Measurements from ENCODE around the gene PRMT1.
"Not testable (repeated sequence)": the region's sequence is repeated elsewhere in the genome, so short reads cannot be mapped to it uniquely, and the experiment has no call there.

PRMT1 gene

DNA sequence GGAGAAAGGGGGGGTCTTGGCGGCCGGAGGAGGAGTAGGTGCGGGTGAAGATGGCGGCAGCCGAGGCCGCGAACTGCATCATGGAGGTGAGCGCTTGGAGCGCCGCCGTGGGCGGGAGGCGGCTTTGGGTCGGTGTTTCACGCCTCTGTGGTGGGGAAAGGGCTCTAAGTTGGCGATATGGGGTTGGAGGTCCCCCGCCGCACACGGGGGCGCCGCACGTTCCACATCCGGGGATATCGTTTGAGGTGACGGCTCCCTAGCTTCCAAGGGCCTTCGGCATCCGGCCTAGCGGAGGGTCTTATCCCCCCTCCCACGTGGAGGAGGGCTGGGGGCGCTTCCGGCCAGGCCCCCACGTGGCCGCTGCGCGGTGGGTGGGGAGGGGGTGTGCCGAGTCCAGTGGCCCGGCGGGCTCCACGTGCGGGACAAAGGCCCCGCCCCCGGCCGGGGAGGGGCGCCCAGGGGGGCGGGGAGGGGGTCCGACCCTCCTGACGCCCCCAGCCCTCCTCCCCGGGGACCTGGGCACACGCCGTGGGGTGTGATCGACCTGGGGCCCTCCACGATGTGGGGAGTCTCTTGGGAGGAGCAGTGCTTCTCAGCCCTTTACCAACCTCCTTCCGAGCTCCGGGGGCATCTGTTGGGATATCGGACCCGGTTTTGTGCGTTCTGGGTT lies at the start of gene PRMT1:
TSS of gene PRMT1 (plus strand) at position 41 of the 670 bp plus-strand sequence. CDS start at position 51, 10 bp downstream.
- peak; percentile 44 for DNase-seq (ENCODE audit: low read depth)

GRCh38 chr19:49629659-49630058 lies 47.4 kb upstream of the PRMT1 start:
- no peak for DNase-seq (ENCODE audit: low read depth)

DNA sequence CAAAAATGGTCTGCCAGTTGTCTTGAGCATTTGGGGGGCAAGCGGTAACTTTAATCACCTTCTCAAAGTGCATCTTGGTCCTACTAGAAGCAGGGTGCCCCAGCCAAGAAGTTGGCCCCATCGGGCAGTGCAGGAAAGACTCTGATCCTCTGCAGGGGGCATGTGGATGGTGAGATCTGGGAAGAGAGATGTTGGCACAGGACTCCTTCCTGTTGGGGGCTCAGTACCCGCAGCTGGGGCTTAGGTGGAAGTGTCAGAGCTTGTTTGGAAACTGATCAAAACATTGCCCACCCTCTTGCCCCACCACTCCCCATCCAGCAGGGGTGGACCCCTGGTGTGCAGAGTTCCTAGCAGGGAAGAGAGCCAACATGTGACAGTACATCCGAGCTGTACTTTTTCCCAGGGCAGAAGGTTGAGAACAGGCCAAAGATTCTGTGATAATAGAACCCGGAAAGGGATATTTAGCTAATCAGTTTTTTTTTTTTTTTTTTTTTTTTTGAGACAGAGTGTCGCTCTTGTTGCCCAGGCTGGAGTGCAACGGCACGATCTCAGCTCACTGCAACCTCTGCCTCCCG lies 46.0 kb upstream of the PRMT1 start:
- no peak for DNase-seq (ENCODE audit: low read depth)

DNA sequence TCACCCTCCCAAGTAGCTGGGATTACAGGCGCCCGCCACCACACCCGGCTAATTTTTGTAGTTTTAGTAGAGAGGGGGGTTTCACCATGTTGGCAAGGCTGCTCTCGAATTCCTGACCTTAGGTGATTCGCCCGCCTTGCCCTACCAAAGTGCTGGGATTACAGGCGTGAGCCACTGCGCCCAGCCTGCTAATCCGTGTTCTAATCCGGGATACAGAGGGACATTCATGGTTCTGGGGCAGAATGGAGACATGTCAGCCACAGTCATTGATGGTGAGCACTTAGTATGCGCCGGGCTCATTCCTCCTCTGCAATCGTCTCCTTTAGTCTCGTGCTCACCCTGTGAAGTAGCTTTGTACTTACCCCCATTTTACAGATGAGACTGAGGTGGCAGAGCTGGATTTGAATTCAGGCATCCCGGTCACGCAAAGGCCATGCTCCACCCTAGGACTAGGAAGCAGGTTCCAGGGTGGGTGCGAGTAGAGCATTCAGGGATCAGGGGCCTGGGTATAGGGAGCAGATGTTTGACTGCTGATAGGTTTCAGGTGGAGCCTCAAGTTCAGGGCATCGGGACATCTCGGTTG lies 45.4 kb upstream of the PRMT1 start:
- no peak for DNase-seq (ENCODE audit: low read depth)

- no peak for DNase-seq (ENCODE audit: low read depth)
Observed at GRCh38 chr19:49632576-49632975, 44.5 kb upstream of the PRMT1 start.

GRCh38 chr19:49633273-49633672 lies 43.8 kb upstream of the PRMT1 start:
- DNase-seq (ENCODE audit: low read depth) = not testable (repeated sequence)

DNA sequence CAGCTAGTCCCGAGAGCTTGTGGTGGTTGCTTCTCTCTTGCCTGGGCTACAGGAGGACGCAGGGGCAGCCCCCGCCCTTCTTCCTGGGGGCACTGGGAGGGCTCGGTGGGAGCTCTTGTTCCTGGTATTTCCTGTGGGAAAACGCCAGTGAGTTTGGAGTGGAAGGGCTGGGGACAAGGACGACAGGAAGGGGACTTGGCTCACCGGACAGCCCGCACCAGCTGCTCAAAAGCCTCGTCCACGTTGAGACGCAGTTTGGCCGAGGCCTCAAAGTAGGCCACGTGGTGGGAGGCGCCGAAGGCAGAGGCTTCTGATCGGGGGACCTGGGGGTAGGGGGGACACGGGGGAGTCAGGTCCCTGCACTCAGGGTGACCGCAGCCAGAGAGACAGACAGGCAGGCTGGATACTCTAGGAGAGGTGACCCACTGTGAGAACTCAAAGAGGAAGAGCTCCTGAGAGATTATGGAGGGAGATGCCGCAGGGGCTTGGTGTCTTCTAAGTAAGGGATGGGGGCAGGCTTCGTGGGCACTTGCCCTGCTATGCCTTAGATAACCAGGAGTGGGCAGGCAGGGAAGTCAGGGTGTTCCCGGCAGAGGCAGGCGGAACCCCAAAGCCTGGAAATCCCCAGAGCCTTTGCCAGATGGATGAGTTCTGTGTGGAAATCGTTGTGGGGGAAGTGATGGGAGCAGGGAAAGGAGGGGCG lies 41.4 kb upstream of the PRMT1 start:
- DNase-seq (ENCODE audit: low read depth) = no peak

DNA sequence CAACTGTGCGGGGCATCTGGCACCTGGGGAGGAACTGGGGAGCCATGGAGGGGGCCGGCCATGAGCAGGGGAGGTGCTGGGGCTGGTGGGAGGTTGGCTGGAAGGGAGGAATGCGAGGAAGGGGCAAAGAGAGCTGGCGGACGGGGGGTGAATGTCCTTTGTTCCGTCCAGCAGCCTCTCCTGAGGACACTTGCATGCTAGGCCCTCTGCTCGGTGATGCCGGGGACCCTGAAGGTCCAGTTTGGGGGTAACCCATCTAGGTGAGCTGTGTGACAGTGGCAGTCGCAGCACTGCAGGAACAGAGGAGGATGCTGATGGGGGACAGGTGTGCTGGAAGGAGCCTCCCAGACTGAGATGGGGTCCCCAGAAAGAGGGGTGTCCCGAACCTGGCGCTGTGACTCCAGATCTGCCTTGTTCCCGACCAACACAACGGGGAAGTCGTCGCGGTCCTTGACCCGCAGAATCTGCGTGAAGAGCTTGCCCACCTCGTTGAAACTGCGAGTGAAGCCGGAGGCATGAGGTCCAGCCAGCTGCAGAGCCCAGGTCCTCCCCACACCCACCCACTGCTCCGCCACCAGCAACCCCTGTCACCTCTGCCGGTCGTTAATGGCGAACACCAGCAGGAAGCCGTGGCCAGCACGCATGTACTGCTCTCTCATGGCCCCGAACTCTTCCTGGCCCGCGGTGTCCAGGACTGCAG lies 40.7 kb upstream of the PRMT1 start:
- no peak for DNase-seq (ENCODE audit: low read depth)

DNA sequence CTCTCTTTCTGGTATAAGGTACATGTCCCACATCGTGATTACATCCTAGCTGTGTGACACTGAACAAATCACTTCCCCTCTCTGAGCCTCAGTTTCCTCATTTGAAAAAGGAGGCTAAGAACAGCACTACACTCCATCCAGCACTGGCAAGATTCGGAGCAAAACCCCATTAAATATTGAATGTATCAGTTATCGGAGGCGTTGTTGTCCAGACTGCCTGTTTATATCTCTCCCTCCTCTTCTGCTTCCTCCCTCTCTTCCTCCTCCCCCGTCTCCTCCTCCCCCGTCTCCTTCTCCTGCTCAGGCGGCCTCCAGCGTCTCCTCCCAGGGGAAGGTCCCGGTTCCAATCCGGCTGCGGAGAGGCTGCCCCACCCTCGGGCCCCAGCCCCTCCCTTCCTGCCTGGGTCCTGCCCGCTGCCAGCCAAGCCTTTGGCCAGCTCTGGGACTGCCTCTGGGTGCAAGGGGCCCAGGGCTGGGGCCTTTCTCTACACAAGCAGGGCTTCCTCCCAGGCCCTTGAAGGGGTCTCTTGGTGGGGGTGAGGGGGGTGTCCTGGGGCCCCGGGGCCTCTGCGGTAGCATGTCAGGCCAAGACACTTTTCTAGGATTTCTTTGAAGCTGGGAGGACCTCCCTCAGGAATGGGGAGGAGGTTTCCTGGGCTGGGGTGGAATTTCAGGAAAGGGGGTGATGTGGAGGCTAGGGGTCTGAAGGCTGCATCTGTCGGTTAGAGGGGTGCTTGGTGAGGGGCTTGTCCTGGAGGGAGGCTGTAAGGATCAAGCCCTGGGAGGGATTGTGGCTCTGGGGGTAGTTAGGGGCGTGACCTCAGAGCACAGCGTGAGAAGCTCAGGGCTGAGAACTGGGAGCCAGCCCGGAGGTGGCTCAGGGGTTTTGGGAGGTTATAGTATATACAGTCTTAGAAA lies 39.0 kb upstream of the PRMT1 start:
- DNase-seq (ENCODE audit: low read depth) = no peak

DNA sequence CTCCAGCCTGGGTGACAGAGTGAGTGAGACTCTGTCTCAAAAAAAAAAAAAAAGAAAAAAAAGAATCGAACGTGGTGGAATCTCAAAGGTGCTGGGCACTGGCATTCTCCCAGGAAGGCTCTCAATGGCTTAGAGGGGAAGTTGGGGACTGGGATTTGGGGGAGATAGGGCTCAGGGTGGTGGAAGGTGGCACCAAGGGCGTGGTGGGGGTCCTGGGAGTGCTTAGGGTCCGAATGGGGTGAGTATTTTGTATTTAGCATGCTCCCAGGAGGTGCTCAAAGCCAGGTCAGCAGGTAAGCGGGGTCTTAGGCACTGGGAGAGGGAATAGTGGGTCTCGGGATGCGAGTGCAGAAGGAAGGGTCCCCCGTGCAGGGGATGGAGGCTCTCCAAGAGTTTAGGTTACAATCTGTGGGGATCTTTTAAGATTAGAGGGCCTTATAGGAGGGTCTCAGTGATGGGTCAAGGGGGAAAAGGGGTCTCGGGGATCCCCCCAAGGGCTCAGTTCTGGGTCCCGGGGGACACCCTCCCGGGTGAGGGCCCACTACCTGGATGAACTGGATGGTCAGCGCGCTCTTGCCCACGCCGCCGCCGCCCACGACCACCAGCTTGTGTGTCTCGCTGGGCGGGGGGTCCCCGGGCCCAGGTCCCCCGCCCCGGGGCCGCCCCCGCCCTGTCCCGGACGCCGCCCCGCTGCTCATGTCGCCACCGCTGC lies 37.5 kb upstream of the PRMT1 start:
- no peak for DNase-seq (ENCODE audit: low read depth)

- DNase-seq (ENCODE audit: low read depth) = peak; percentile 99
Observed at GRCh38 chr19:49640113-49640898, 36.8 kb upstream of the PRMT1 start, which contains the start of gene RRAS. Gene RRAS (minus strand): TSS chr19:49640143. CDS start chr19:49640098, 45 bp downstream.

GRCh38 chr19:49641688-49642491 lies 35.2 kb upstream of the PRMT1 start, which contains the start of gene SCAF1:
Gene SCAF1 (plus strand): TSS chr19:49642209. CDS start chr19:49645027, 2,818 bp downstream.
- DNase-seq (ENCODE audit: low read depth) = peak; percentile 99

DNA sequence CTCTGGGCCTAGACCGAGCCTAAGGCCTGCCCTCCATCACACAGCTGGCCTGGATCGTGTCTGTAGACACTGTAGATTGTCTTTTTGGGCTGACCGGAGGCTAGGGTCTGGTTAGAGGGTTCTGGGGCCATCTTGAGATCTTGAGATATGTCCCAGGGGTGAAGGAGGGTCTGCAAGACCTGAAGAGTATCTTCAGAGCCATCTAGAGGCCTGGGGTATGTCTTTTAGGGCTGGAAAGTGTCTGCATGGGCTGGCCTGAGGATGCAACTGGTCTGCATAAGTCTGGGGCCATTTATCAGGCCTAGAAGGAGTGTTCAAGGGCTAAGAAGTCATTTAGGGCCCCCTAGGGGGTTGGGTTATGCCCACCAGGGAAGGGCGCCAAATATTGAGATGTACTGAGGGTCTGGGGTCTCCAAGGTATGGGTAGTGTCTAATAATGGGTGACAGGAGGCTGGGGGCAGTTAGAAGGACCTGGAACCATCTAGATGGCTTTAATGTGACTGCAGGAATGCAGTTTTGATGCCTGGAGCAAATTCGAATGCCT lies 34.5 kb upstream of the PRMT1 start:
- no peak for DNase-seq (ENCODE audit: low read depth)

GRCh38 chr19:49643466-49643865 lies 33.6 kb upstream of the PRMT1 start:
- no peak for DNase-seq (ENCODE audit: low read depth)

GRCh38 chr19:49645592-49645991 lies 31.5 kb upstream of the PRMT1 start:
- no peak for DNase-seq (ENCODE audit: low read depth)

- DNase-seq (ENCODE audit: low read depth) = no peak
Observed at GRCh38 chr19:49645995-49646394, 31.1 kb upstream of the PRMT1 start.

DNA sequence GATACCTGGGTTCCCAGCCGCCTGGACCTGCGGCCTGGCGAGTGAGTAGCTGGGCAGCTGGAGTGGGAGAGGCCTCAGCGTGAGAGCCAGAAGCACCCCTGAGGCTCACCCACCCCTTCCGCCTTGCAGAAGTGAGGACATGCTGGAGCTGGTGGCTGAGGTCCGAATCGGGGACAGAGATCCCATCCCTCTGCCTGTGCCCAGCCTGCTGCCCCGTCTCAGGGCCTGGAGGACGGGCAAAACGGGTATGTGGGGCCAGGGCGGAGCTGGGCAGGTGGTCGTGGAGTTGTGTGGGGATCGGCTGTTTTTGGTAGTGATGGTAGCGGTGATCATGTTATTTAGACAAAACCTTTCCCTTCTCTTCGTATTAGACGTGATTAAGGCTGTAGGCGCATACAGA lies 30.5 kb upstream of the PRMT1 start:
- no peak for DNase-seq (ENCODE audit: low read depth)

DNA sequence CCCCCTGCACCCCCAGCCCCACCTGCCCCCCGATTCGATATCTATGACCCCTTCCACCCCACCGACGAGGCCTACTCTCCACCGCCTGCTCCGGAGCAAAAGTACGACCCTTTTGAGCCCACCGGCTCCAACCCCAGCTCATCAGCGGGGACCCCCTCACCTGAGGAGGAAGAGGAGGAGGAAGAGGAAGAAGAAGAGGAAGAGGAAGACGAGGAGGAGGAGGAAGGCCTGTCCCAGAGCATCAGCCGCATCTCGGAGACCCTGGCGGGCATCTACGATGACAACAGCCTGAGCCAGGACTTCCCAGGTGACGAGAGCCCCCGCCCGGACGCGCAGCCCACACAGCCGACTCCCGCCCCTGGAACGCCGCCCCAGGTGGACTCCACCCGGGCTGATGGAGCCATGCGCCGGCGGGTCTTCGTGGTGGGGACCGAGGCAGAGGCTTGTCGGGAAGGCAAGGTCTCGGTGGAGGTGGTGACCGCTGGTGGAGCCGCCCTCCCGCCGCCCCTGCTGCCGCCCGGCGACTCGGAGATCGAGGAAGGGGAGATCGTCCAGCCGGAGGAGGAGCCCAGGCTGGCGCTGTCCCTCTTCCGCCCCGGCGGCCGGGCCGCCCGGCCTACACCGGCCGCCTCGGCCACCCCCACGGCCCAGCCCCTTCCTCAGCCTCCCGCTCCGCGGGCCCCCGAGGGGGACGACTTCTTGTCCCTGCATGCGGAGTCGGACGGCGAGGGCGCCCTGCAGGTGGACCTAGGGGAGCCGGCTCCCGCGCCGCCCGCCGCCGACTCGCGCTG lies 25.8 kb upstream of the PRMT1 start:
- DNase-seq (ENCODE audit: low read depth) = no peak

All from activated T-helper 9 cell treated with anti-CD3 and anti-CD28 coated beads, Interleukin-2, amount 50 U/mL, for 16 hours (primary cell).